Rectal smooth muscle tissue (tissue), 1 donor: Measurements from ENCODE around the gene ZIC5.

ENCODE experiments used
- H3K27ac ChIP-seq: one replicate; pipeline ENCODE4 v1.7.0; 2013; ENCODE audit warnings: low read depth, low read length, inconsistent platforms
- H3K27me3 ChIP-seq: one replicate; pipeline ENCODE4 v1.7.0; 2013; ENCODE audit warnings: low read length; ENCODE audit not compliant: control insufficient read depth, insufficient read depth
- H3K36me3 ChIP-seq: one replicate; pipeline ENCODE4 v1.7.0; 2013; ENCODE audit warnings: low read length; ENCODE audit not compliant: control insufficient read depth, insufficient read depth
- H3K4me1 ChIP-seq: one replicate; pipeline ENCODE4 v1.7.0; 2013; ENCODE audit warnings: low read length; ENCODE audit not compliant: control insufficient read depth, insufficient read depth
- H3K4me3 ChIP-seq: one replicate; pipeline ENCODE4 v1.7.0; 2013; ENCODE audit warnings: low read length
- H3K9ac ChIP-seq: one replicate; pipeline ENCODE4 v1.7.0; 2013; ENCODE audit warnings: low read length

ZIC5 gene

GRCh38 chr13:99969453-99969918 lies 2.1 kb downstream of the ZIC5 start:
- no peak overlapping the region for H3K4me3 ChIP-seq
- no peaks in the 10 kb centered on the region for H3K4me1 ChIP-seq
- peaks cover 61% of the 10 kb centered on the region for H3K27me3 ChIP-seq
- no peaks in the 10 kb centered on the region for H3K36me3 ChIP-seq
- H3K9ac ChIP-seq: no peak overlapping the region
- H3K27ac ChIP-seq: no peak overlapping the region

- Histone ChIP-seq H3K36me3 (no peaks in the 10 kb centered on the region), H3K4me1 (no peaks in the 10 kb centered on the region), H3K4me3 (peak overlapping the region; percentile 21), H3K9ac (no peak overlapping the region), H3K27ac (no peak overlapping the region), H3K27me3 (peaks cover 56% of the 10 kb centered on the region)
Measured at GRCh38 chr13:99968521-99969452, 2.8 kb downstream of the ZIC5 start.

- Histone ChIP-seq H3K9ac (no peak overlapping the region), H3K27me3 (peaks cover 48% of the 10 kb centered on the region), H3K36me3 (no peaks in the 10 kb centered on the region), H3K4me3 (peak overlapping the region; percentile 21), H3K4me1 (no peaks in the 10 kb centered on the region), H3K27ac (no peak overlapping the region)
Measured at GRCh38 chr13:99967869-99968520, 3.6 kb downstream of the ZIC5 start.

- Histone ChIP-seq H3K4me3 (no peak overlapping the region), H3K27ac (no peak overlapping the region), H3K27me3 (peaks cover 43% of the 10 kb centered on the region)
Measured at GRCh38 chr13:99967498-99967868, 4.1 kb downstream of the ZIC5 start.

GRCh38 chr13:99966064-99966805 lies 5.3 kb downstream of the ZIC5 start:
- Histone ChIP-seq H3K4me1 (no peaks in the 10 kb centered on the region), H3K27me3 (peaks cover 38% of the 10 kb centered on the region), H3K27ac (no peak overlapping the region), H3K4me3 (no peak overlapping the region), H3K9ac (no peak overlapping the region), H3K36me3 (no peaks in the 10 kb centered on the region)

More at GRCh38 chr13:99967498-99967868, 4.1 kb downstream of the ZIC5 start:
- Histone ChIP-seq H3K36me3 (no peaks in the 10 kb centered on the region), H3K9ac (no peak overlapping the region), H3K4me1 (no peaks in the 10 kb centered on the region)

GRCh38 chr13:99965329-99966000 lies 6.1 kb downstream of the ZIC5 start:
- Histone ChIP-seq H3K36me3 (no peaks in the 10 kb centered on the region), H3K4me3 (no peak overlapping the region), H3K9ac (no peak overlapping the region), H3K4me1 (no peaks in the 10 kb centered on the region), H3K27ac (no peak overlapping the region), H3K27me3 (peaks cover 43% of the 10 kb centered on the region)

GRCh38 chr13:99963816-99964339 lies 7.7 kb downstream of the ZIC5 start:
- peaks cover 49% of the 10 kb centered on the region for H3K27me3 ChIP-seq
- H3K9ac ChIP-seq: no peak overlapping the region
- H3K27ac ChIP-seq: no peak overlapping the region
- H3K36me3 ChIP-seq: no peaks in the 10 kb centered on the region
- no peak overlapping the region for H3K4me3 ChIP-seq
- no peaks in the 10 kb centered on the region for H3K4me1 ChIP-seq

GRCh38 chr13:99962242-99962641 lies 9.3 kb downstream of the ZIC5 start:
- Histone ChIP-seq H3K36me3 (no peaks in the 10 kb centered on the region), H3K27ac (no peak overlapping the region), H3K9ac (no peak overlapping the region), H3K4me3 (no peak overlapping the region), H3K27me3 (peaks cover 54% of the 10 kb centered on the region), H3K4me1 (peaks cover under 1% of the 10 kb centered on the region)

- Histone ChIP-seq H3K9ac (no peak overlapping the region), H3K4me3 (no peak overlapping the region), H3K36me3 (no peaks in the 10 kb centered on the region), H3K27ac (no peak overlapping the region), H3K4me1 (peaks cover 5% of the 10 kb centered on the region), H3K27me3 (peaks cover 60% of the 10 kb centered on the region)
Measured at GRCh38 chr13:99961636-99962035, 9.9 kb downstream of the ZIC5 start.

GRCh38 chr13:99960663-99961311 lies 10.8 kb downstream of the ZIC5 start:
- Histone ChIP-seq H3K9ac (no peak overlapping the region), H3K36me3 (no peaks in the 10 kb centered on the region), H3K4me3 (no peak overlapping the region), H3K4me1 (peaks cover 8% of the 10 kb centered on the region), H3K27me3 (peaks cover 66% of the 10 kb centered on the region), H3K27ac (no peak overlapping the region)

- peaks cover 8% of the 10 kb centered on the region for H3K4me1 ChIP-seq
- H3K27me3 ChIP-seq: peaks cover 66% of the 10 kb centered on the region
- H3K4me3 ChIP-seq: peak overlapping the region; percentile 37
- H3K36me3 ChIP-seq: no peaks in the 10 kb centered on the region
- no peak overlapping the region for H3K9ac ChIP-seq
- H3K27ac ChIP-seq: no peak overlapping the region
Measured at GRCh38 chr13:99959540-99960230, 11.9 kb downstream of the ZIC5 start.
